ENCODE measurements around the gene ITGA4.

Gene ITGA4

GRCh38 chr2:181459621-181460021 lies 2.4 kb downstream of the ITGA4 start:
- no peak for DNase-seq

- DNase-seq, result no peak
These were observed 4.1 kb downstream of the ITGA4 start for GRCh38 chr2:181461056-181461997.

DNA sequence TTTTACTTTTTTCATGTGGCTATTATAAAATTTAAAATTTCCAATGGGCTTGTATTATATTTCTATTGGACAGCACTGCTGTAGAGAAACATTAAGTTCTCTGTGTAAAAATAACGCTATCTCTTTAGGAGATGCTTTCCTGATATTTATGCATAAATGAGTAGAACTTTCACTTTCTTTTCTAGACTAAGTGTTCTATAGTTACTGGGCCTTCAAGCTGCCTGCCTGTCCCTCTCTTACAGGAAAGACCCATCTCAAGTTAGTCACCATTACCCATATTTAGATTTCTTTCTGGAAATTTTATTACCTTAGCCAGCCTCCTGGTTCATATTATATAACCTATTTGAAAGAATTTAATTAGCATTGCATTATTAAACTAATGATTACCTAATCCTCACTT lies 4.8 kb downstream of the ITGA4 start:
- DNase-seq, result peak in 1 of 4 experiments; percentile 19

DNA sequence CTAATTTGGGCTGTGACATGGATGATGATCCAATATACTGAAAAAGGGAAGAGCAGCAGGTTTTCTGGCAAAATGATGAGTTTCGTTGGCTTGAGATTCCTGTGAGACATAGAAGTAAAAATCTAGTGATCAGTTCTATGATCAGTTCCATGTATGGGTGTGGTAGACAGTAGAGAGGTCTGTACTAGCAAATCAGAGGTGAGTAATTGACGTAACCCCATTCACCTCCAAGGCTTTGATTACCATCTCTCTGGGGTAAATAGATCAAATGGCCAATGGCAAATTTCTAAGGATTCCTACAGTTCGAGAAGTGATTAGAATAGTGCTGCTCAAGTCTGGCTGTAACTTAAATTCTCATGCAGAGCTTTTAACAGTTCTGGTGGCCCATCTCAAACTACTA lies 6.4 kb downstream of the ITGA4 start:
- peak in 1 of 4 experiments; percentile 29 for DNase-seq

GRCh38 chr2:181464966-181465365 lies 7.8 kb downstream of the ITGA4 start:
- DNase-seq, result no peak

DNA sequence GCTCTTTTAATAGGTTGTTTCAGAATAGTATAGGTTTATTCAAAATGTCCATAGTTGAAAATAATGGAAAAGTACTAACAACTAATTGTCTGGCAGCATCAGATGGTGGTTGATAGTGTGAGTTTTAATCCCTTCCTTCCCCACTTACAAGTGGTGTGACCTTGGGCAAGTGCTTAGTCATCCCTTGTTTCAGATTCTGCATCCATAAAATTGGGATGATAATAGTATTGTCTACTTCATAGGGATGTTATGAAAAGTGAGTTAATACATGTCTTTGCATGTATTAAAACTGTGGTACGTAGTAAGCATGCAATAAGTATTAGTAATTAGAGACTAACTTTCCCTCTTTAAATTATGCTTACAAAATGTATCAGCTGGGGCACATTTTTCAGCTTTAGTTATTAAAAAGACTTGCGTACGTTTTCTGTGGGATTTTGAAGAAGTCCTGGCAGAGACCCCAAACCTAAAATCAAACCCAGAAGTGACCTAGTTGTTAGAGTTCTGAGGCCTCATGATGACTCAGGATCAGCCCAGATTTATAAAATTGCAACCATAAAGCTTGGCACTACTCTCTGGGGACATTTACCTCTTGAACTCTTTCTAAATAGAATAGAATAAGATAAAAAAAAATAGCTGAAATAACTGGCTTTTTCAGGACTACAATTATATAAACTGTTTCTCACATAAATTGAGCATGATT lies 8.6 kb downstream of the ITGA4 start:
- DNase-seq, result peak in 1 of 4 experiments; percentile 24

DNA sequence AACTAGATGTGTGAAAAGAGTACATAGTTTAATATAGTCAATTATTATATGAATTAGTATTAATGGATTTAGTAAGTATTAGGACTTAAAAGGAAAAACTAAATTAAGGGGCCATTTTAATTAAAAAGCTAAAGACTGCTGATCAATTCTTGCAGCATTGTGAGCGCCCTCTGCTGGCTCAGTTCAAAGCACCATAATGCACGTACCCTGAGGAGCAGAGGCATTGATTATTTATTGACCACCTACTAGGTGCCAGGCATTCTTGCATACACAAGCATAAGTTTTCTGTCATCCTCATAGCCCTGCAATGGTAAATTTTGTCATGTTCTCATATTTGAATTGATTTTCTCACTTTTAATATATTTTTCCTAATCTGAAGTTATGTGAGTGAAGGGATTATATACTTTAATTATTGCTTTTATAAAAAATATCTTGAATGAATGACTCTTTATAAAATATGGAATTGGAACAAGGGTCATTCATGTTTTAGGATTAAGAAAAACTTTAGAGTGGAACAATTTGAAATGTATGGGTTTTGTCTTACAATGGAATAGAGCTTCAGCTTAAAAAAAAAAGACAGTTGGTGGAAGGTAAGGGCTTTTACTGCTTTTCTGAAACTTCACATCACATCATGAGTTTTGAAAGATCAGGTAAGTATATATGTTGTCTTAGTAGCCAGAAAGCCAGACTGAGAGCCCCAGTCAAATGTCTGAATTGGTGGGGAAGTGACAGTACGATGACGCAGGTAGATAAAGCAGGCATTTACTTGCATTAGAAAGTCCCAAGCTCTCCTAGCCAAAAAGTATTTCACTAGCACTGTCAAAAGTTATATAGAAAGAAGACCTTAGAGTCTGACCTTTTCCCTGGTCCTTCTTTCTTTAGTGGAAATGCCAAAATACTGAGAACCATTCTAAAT lies 9.7 kb downstream of the ITGA4 start:
- DNase-seq, result peak; percentile 72 to 88 (median 79)

DNA sequence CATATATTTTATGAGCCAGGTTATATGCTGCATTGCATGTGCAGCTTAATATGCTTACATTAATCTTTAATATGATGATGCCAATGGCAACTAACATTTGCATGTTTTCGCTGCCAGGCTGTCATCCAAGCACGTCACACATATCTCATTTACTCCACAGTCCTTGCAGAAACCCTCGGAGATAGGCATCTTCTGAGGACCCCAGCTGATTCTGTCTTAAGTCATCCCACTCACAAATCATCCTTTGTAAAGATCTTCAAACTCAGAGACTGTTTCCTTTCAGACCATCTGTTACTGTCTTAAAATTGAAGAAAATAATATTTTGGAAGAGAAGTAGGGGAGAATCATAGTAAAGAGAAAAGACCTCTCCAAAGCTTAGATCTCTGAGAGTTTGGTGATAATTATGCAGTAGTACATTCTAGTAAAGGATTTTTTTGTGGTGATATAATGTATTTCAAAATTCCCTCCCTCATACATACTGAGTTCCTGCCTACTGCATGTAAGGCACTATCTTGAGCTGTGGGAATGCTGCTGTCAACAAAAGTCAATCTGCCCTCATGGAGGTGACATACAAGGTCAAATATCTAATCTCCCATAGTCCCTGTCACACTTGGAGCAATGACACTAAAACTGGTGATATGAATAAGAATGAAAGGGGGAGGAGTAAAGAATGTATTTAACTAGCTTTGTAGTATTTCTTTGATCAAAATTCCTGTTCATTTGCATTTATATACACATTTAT lies 11.0 kb downstream of the ITGA4 start:
- no peak for DNase-seq

GRCh38 chr2:181468811-181469210 lies 11.6 kb downstream of the ITGA4 start:
- no peak for DNase-seq

- no peak for DNase-seq
These were observed 14.0 kb downstream of the ITGA4 start for GRCh38 chr2:181471226-181471625.

DNA sequence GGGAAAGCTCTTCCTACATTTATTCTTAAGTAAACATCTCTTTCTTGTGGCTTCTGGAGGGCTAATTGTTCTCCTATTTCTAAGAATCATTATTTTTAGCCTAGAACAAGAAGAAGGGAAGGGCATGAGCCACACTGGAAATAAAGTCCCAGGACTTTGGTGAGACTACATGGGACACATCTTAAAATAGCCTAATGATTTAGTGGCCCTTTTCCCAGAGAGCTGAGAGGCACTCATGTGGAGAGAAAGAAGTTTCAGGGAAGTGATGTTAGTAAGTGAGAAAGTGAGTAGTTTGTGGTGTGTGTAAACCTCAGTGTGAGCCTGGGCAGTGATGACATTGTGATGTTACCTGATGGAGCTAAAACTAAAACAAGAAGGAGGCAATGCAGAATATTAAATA lies 14.6 kb downstream of the ITGA4 start:
- DNase-seq, result no peak

DNA sequence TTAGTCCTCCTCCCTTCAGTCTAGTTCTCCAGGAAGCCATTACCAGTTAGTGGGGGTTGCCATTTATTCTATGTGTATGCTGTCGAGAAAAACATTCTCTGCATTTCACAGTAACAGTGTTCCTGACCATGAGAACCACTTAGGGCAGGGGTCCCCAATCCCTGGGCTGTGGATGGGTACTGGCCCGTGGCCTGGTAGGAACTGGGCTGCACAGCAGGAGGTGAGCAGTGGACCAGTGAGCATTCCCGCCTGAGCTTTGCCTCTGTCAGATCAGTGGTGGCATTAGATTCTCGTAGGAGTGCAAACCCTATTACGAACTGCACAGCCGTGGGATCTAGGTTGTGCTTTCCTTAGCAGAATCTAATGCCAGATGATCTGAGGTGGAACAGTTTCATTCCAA lies 15.8 kb downstream of the ITGA4 start:
- DNase-seq, result no peak

DNA sequence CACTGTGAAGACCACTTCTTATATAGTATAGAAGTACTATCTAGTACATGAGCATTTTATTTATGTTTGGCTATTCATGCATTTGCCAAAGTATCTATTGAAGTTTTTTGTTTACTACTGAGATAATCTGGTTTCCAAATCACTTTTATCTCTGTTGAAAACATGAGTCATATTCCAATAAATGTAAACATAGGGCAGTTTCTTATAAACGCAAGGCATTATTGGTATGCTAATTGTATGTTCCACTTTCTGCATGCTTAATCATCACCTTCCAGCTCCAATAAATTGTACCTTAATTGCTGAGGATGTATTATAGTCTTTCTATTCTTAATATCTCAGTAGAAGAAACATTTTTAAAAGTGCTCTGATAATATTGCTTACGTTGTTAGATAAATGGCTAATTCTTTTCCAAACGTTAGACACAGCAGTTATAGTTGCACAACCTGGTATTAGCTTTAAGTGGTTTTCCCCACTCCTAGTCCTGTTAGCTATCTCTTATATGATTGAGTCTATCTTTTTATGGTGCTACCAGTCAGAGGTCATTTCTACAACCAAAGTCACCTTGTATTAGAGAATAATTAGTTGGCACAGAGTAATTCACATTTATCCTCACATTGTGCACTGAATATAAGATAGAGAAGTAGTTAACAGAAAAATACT lies 17.2 kb downstream of the ITGA4 start:
- DNase-seq, result no peak

- DNase-seq, result no peak
These were observed 26.0 kb downstream of the ITGA4 start for GRCh38 chr2:181483211-181483610.

GRCh38 chr2:181483876-181484275 lies 26.7 kb downstream of the ITGA4 start:
- no peak for DNase-seq

DNA sequence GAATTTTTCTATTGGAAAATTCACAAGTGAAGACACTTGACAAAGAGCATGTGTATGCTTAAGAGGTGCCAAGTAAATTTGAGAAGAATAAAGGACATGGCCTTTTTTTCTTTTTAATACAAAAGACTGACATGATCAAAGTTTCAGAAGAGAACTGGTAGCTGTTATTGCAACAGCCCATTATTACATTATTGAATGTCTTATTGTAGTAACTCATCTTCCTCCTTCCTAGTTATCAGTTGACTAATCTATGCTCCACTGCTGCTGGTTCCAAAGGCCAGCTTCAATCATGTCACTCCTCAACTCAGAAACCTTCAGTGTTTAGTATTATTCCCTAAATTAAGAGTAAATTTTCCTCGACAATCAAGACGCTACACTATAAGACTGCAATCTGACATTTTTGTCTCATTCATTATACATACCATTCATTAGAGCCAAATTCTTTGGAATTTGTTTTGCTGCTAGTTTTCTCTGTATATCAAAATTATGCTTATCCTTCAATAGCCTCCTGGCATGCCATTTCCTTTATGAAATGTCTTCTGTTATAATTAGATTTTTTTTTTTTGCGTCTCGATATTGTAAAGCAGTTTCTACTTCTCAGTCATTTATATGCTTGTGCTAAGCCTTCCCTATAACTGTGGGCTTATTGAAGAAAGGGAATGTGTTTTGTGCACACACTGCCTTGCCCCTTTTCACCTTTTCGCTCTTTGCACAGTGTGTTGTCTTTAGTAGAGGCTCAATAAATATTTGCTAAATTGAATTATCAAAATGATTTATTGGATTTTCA lies 27.9 kb downstream of the ITGA4 start:
- peak in 1 of 4 experiments; percentile 13 for DNase-seq

DNA sequence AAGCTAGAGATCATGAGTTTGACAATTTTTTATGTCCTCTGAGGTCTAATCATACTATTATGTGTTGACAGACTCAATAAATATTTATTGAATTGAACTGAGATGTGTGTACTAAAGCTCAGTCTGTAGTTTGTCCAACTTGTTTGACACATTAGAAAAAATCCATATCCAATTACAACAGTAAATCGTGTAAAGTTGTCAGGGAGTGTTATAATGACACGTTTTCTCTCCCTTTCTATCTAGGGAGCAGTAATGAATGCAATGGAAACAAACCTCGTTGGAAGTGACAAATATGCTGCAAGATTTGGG lies 28.4 kb downstream of the ITGA4 start:
- DNase-seq, result no peak

DNA sequence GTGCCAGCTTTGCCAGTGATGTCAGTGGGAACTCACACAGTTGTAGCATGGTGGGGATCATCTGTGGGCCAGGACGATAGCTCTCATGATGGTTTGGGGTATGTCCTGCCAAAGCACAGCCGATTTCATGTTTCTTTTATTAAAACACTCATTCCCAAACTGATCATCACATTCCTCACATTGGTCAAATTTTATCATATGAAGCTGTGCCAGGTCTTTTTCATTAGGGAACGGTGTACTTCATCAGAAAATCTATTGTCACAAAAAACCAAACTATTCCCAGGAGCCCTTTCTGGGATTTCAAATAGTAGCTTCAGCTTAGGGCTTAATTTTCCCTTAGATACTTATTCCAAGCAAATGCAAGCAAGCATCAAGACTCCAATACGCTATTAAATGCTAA lies 42.0 kb downstream of the ITGA4 start:
- DNase-seq, result no peak

DNA sequence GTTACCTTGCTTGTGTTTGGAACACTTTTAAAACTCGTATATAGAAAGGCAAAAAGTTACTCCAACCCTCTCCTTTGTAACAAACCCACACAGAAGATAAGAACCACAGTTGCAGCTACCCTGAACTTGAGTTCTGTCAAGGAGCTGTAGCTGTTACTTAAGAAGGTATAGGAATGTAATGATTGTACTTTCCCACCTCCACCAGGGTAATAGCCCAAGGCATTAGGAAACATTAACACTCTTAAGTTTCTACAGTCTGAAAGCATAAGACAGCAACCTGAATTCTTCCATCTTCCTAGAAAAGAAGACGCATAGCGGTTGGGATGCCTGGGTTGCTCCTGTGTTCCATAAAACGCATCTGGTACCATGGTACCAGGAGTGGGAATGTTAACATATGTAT lies 43.0 kb downstream of the ITGA4 start:
- no peak for DNase-seq

GRCh38 chr2:181515719-181516118 lies 58.5 kb downstream of the ITGA4 start:
- DNase-seq, result no peak

DNA sequence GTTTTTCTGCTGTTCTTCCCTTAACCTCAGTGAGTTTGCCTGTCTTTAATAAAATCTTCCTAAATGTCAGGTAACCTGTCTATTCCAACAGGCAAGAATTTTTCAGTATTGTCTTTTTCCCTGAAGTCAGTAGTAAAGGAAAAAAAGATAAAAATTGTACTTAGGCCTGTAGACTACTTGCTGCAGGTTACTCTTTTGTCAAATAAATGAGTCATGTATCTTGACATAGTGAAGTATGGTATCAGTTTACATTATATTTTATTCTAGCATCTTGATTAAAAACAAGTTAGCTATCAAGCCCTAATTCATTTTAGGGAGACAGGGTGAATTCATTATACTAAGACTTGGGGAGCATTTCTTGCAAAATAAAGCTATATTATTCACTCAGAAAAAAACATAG lies 59.8 kb downstream of the ITGA4 start:
- DNase-seq, result no peak

Data from suppressor macrophage (primary cell).